ENCODE measurements around the gene HIVEP1.

Gene HIVEP1

DNA sequence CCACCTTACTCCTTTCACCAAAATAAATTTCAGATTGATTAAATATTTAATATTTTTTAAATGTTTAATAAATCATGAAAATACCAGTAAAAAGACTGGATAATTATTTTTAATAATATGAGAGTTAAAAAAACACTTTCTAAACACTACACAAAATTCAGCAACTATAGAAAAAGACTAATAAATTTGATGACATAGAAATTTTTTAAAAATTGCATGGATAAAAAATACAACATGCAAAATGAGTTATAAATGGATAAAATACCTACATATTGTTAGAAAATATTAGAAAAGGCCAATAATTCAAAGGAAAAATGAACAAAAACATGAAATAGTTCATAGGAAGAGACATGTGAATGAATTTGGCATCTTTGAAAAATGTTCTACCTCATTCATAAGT is 177.0 kb downstream of the HIVEP1 start:
- H3K4me1 ChIP-seq (ENCODE audit: low read length): no peaks in the 10 kb centered on the region
- H2AFZ ChIP-seq (ENCODE audit: low read depth, low read length): no peak overlapping the region
- H4K20me1 ChIP-seq (ENCODE audit: insufficient read depth, low read length): no peaks in the 10 kb centered on the region
- no peak overlapping the region for H3K9ac ChIP-seq (ENCODE audit: low read length)
- H3K27me3 ChIP-seq (ENCODE audit: low read depth, low read length): no peaks in the 10 kb centered on the region
- TF ChIP-seq, protein P1, sequence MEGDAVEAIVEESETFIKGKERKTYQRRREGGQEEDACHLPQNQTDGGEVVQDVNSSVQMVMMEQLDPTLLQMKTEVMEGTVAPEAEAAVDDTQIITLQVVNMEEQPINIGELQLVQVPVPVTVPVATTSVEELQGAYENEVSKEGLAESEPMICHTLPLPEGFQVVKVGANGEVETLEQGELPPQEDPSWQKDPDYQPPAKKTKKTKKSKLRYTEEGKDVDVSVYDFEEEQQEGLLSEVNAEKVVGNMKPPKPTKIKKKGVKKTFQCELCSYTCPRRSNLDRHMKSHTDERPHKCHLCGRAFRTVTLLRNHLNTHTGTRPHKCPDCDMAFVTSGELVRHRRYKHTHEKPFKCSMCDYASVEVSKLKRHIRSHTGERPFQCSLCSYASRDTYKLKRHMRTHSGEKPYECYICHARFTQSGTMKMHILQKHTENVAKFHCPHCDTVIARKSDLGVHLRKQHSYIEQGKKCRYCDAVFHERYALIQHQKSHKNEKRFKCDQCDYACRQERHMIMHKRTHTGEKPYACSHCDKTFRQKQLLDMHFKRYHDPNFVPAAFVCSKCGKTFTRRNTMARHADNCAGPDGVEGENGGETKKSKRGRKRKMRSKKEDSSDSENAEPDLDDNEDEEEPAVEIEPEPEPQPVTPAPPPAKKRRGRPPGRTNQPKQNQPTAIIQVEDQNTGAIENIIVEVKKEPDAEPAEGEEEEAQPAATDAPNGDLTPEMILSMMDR (IDR thresholded peaks at IDR 0.05; ENCODE audit: low read depth, low read length): no peak
- no peak for TF ChIP-seq EZH2phosphoT487 (IDR thresholded peaks at IDR 0.05; ENCODE audit: low read depth)
- H3K4me2 ChIP-seq (ENCODE audit: low read length): no peak overlapping the region
- no peaks in the 10 kb centered on the region for H3K36me3 ChIP-seq (replicated peaks; ENCODE audit: low read depth, low read length)
- H3K27ac ChIP-seq (ENCODE audit: low read length): no peak overlapping the region
- H3K4me3 ChIP-seq (ENCODE audit: low read length): no peak overlapping the region
- H3K9me3 ChIP-seq (ENCODE audit: insufficient read depth, low read length): no peaks in the 10 kb centered on the region
- H3K79me2 ChIP-seq (ENCODE audit: low read length): no peaks in the 10 kb centered on the region

DNA sequence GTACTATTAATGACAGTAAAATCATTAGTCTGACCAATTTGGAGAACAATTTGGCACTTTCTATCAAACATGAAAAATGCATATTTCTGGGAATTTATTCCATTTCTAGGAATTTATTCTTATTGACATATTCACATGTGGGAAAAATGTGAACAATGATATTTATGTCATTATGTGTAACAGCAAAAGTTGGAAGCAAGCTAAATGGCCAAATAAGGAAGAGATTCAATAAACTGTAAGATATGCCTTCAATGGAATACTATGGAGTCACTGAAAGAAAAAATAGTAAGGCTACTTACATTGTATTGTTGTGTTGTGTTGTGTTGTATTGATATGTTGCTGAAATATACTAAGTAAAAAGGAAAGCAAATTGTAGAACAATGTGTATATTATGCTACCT is 177.5 kb downstream of the HIVEP1 start:
- TF ChIP-seq EZH2phosphoT487 (IDR thresholded peaks at IDR 0.05; ENCODE audit: low read depth): no peak
- TF ChIP-seq, protein P1 (IDR thresholded peaks at IDR 0.05; ENCODE audit: low read depth, low read length): no peak
- Histone ChIP-seq H2AFZ (ENCODE audit: low read depth, low read length) (no peak overlapping the region), H3K27me3 (ENCODE audit: low read depth, low read length) (no peaks in the 10 kb centered on the region), H3K4me1 (ENCODE audit: low read length) (no peaks in the 10 kb centered on the region), H3K79me2 (ENCODE audit: low read length) (no peaks in the 10 kb centered on the region), H3K4me3 (ENCODE audit: low read length) (no peak overlapping the region), H3K9ac (ENCODE audit: low read length) (no peak overlapping the region), H3K9me3 (ENCODE audit: insufficient read depth, low read length) (no peaks in the 10 kb centered on the region), H3K4me2 (ENCODE audit: low read length) (no peak overlapping the region), H4K20me1 (ENCODE audit: insufficient read depth, low read length) (no peaks in the 10 kb centered on the region), H3K36me3 (replicated peaks; ENCODE audit: low read depth, low read length) (no peaks in the 10 kb centered on the region), H3K27ac (ENCODE audit: low read length) (no peak overlapping the region)

DNA sequence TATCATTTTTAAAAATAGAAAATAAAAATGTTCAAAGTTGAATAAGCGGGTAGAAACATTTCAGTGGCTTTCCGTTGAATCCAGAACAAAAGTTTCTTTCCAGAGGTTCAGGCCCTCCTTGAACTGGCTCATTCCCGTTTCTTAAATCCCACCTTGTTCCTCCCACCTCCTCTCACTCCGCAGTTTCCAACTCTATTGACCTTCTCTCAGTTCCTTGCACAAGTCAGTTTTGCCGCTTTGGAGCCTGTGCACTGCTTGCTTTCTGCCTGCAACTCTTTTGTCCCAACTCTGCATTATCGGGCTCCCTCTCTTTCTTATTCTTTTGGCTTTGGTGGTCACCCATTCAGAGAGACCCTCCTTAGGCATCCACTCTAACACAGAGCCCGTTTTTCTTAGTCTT is 178.1 kb downstream of the HIVEP1 start:
- H3K9ac ChIP-seq (ENCODE audit: low read length): no peak overlapping the region
- H3K9me3 ChIP-seq (ENCODE audit: insufficient read depth, low read length): no peaks in the 10 kb centered on the region
- no peak overlapping the region for H3K27ac ChIP-seq (ENCODE audit: low read length)
- H3K36me3 ChIP-seq (replicated peaks; ENCODE audit: low read depth, low read length): no peaks in the 10 kb centered on the region
- no peaks in the 10 kb centered on the region for H3K79me2 ChIP-seq (ENCODE audit: low read length)
- TF ChIP-seq, protein P1 (IDR thresholded peaks at IDR 0.05; ENCODE audit: low read depth, low read length): no peak
- TF ChIP-seq EZH2phosphoT487 (IDR thresholded peaks at IDR 0.05; ENCODE audit: low read depth): no peak
- H4K20me1 ChIP-seq (ENCODE audit: insufficient read depth, low read length): no peaks in the 10 kb centered on the region
- no peak overlapping the region for H3K4me3 ChIP-seq (ENCODE audit: low read length)
- H3K27me3 ChIP-seq (ENCODE audit: low read depth, low read length): no peaks in the 10 kb centered on the region
- no peak overlapping the region for H2AFZ ChIP-seq (ENCODE audit: low read depth, low read length)
- H3K4me2 ChIP-seq (ENCODE audit: low read length): no peak overlapping the region
- no peaks in the 10 kb centered on the region for H3K4me1 ChIP-seq (ENCODE audit: low read length)

DNA sequence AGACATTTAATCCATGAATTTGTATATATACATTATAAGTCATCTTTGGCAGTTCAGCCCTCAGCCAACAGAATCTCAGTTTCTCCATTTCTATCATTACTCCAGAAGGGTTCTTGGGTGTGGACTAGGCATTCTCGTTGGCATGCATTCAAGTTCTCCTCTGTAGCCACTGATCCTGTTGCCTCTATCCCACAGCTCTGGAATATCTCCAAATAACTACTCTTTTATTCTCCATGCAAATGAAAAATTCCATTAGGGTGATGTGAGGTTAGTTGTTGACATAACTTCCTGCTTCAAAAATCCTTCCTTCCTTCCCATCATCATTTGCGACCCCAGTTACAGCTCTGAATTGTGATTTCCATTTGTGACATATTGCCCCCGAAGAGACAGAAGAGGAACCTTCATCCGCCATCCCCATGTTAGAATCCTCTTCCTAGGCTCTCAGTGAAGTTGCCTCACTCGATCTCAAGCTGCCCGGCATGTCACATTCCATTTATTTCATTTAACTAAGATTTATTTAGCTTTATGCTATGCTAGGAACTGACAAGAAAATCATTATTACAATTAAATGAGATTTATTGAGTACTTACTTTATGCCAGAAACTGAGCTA is 184.3 kb downstream of the HIVEP1 start:
- Histone ChIP-seq H2AFZ (ENCODE audit: low read depth, low read length) (no peak overlapping the region), H3K27ac (ENCODE audit: low read length) (no peak overlapping the region), H4K20me1 (ENCODE audit: insufficient read depth, low read length) (no peaks in the 10 kb centered on the region), H3K4me2 (ENCODE audit: low read length) (no peak overlapping the region), H3K9me3 (ENCODE audit: insufficient read depth, low read length) (no peaks in the 10 kb centered on the region), H3K36me3 (replicated peaks; ENCODE audit: low read depth, low read length) (no peaks in the 10 kb centered on the region), H3K4me3 (ENCODE audit: low read length) (no peak overlapping the region), H3K9ac (ENCODE audit: low read length) (no peak overlapping the region), H3K79me2 (ENCODE audit: low read length) (no peaks in the 10 kb centered on the region), H3K27me3 (ENCODE audit: low read depth, low read length) (no peaks in the 10 kb centered on the region), H3K4me1 (ENCODE audit: low read length) (no peaks in the 10 kb centered on the region)
- TF ChIP-seq EZH2phosphoT487 (IDR thresholded peaks at IDR 0.05; ENCODE audit: low read depth): no peak
- TF ChIP-seq, protein P1 (IDR thresholded peaks at IDR 0.05; ENCODE audit: low read depth, low read length): no peak
